ENCODE results near the gene MRPS30.
"Not testable (repeated sequence)": the region's sequence is repeated elsewhere in the genome, so short reads cannot be mapped to it uniquely, and the experiment has no call there.

MRPS30 gene

DNA sequence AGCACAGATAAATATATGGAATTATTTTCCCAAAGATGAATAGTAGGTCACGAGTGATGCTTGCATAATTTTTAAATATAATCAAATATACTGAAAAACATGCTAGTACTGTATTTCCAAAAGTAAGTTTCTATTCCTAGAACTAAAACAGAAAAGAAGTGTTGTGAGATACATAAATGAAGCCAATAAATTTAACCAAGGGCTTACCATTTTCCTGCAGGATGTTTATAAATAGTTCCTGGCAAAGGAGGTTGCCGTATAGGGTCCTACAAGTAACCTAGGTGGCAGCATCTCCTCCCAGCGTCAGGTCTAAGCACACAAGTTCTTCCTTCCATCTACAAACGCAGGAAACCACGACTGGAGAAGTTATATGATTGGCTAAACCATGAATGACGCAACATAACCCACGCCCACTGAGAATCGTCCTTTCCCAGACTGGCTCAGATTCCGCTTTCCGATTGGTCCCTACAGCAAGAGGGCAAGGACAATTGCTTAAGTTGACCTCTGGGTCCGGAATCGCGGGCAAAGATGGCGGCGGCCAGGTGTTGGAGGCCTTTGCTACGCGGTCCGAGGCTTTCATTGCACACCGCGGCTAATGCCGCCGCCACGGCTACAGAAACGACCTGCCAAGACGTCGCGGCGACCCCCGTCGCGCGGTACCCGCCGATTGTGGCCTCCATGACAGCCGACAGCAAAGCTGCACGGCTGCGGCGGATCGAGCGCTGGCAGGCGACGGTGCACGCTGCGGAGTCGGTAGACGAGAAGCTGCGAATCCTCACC lies at the start of gene MRPS30:
MRPS30 (plus strand) TSS at position 513 of the 780 bp plus-strand sequence; CDS start at position 529, 16 bp downstream.
- DNase-seq (ENCODE audit: low spot score): peak; percentile 83

DNA sequence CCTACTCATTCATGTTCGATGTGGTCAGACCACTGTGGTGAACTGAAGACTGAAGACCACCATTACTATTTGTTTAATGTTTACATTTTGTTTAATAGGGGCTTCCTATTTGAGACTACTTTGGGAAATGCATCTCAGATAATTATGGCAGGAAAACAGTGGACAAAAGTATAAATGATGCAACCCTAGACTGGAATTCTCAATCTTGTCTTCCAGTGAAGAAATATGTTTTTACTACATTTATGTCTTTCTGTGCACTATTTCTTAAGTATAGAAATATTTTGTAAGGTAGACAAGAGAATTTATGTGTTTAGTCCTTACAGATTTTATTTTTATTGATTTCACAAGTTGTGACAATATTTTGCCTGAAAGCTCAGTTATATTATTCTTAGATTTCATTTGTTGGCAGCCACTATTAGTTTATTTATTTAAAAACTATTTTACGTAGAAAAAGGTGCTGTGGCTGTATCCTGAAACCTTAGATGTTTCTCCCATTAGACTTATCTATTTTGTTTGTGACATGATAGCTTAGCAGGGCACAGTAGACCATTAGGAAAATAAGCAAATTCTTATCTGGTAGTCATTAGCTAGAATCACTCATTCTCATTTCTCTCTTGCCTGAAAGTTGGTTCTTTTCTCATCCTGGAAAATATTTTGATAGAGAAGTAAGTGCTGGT lies 39.4 kb upstream of the MRPS30 start:
- no peak for DNase-seq (ENCODE audit: low spot score)

DNA sequence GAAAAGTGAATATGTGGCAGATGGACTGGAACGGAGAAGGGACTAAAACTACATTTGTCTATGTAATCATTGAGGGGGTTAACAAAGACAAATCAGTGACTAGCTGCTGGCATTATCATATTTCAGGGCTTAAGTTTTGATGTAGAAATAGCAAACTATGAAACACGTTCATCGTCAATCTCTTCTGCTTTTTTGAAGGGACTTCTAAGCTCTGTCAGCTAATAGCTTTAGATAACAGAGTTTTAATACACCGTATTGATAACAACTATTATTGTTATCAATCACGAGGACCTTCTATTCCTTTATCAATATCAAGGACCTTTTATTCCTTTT lies 38.9 kb upstream of the MRPS30 start:
- no peak for DNase-seq (ENCODE audit: low spot score)

DNA sequence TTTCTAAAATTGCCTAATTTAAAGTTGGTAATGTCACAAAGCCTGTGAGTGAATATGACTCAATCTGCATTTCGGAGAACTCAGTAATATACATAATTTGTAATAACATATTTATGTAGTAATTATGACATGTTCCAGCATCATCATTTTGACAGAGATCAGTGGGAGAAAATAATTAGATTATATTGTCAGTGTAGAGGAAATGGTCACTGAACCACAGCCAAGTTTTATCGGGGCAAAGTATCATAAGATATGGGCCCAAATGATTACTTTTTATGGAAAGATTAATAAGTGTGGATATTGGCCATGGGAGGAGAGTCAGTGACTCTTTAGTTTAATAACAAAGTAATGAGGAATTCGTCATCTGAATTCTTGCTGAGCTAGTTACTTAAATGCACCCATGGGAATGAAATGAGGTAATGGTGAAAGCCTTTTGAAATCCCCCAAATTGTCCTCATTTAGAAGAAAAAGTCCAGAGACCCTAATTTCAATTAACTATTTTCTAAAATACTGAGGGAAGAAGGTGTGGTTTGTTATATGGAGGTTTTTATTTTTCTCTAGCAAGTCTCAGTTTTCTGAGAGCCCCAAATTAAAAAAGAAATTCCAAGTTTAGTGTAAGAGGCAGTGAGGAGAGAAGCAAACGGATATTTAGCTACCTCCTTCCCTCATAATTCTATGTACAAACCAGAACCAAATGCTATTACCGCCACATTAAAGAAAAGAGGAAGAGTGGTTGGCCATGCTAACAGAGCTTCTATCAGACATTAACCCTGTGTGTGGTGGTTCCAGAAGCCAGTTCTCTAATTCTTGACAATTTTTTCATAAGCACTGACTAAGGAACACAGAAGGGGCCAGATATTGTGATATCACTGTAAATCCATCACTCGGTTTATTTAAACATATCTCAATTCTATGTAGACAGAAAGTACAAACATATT lies 37.7 kb upstream of the MRPS30 start:
- no peak for DNase-seq (ENCODE audit: low spot score)

DNA sequence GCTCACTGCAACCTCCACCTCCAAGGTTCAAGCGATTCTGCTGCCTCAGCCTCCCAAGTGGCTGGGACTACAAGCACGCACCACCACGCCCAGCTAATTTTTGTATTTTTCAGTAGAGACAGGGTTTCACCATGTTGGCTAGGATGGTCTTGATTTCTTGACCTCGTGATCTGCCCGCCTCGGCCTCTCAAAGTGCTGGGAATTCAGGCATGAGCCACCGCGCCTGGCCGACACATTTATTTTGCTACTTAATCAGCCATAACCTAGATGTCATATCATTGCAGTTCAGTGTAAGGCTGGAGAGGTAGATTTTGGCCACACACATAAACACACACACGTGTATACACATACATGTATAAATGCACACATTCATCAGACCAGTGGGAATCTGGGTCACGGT lies 36.4 kb upstream of the MRPS30 start:
- not testable (repeated sequence) for DNase-seq (ENCODE audit: low spot score)

- peak; percentile 9 for DNase-seq (ENCODE audit: low spot score)
These were observed 34.4 kb upstream of the MRPS30 start for GRCh38 chr5:44774279-44774880.

DNA sequence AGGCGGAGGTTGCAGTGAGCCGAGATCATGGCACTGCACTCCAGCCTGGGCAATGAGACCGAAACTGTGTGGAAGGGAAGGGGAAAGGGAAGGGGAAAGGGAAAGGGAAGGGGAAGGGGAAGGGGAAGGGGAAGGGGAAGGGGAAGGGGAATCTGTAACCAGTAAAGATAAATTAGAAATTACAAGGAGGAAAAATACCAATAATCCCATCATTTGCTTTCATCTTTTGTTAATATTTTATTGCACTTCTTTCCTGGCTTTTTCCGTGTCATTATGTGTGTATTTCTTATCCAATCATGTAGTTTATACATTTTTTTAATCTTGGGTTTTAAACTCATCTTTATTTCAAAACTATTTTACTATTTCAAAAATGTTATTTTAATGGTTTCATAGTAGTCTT lies 29.6 kb upstream of the MRPS30 start:
- no peak for DNase-seq (ENCODE audit: low spot score)

DNA sequence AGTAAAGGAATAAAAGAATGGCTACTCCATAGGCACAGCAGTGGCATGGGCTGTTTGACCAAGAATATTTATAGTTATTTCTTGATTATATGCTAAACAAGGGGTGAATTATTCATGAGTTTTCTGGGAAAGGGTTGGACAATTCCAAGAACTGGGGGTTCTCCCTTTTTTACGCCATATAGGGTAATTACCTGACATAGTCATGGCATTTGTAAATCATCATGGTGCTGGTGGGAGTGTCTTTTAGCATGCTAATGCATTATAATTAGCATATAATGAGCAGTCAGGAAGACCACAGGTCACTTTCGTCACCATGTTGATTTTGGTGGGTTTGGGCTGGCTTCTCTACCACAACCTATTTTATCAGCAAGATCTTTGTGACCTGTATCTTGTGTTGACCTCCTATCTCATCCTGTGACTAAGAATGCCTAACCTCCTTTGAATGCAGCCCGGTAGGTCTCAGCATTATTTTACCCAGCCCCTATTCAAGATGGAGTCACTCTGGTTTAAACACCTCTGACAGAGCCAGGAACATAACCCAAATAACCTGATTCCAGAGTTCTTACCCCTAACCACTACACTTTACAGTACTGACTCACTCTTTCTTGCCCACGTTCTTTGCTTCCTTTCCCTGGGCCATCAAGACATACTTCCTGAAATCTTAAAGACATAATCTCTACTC lies 25.0 kb upstream of the MRPS30 start:
- DNase-seq (ENCODE audit: low spot score): no peak

GRCh38 chr5:44787731-44788130 lies 21.0 kb upstream of the MRPS30 start:
- DNase-seq (ENCODE audit: low spot score): no peak

DNA sequence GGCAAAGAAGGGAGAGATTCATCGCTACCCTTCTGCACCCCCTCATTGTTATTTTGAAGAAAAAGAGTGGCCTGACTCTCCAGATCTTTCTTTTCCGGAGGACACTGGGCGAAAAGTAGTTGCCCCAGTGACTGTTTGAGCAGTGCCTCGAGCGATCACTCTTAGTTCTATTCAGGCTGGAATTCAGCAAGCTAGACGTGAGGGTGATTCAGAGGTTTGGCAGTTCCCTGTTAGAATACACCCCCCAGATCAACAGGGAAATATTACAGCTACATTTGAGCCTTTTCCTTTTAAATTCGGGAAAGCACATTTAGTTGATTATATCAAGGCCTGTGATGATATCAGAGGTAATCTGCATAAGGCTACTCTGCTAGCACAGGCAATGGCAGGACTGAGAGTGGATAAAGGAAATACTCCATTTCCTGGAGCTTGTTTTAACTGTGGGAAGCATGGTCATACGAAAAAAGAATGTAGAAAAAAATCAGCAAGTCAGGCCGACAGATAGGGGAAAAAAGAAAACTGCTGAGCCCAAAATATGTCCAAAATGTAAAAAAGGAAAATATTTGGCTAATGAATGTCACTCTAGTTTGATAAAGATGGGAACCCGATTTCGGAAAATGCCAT lies 19.3 kb upstream of the MRPS30 start:
- not testable (repeated sequence) for DNase-seq (ENCODE audit: low spot score)

DNA sequence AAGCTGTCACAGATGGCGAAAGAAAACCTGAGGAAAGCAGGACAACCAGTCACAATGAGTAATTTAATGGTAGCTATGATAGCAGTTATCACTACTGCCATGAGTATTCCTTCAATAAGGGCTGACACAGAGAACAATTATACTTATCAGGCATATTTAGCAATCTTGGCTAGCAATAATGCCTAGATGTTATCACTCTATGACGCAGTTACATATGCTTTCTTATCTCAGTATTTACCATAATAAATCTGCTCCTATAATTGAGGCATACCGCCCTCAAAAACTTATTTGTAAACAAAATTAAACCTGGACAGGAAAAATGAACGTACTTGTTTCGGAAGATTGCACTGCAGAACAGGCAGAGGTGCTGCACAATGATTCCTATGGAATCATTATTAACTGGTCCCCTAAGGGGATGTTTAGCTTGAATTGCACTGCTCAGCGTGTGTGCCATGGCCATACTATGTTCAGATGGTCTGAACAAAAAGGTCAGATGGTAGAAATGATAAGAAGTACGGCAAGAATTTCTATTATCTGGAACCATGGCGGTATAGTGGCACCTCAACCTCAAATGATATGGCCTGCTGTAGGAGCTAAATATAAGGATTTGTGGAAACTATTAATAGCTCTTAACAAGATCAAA lies 16.6 kb upstream of the MRPS30 start:
- not testable (repeated sequence) for DNase-seq (ENCODE audit: low spot score)

DNA sequence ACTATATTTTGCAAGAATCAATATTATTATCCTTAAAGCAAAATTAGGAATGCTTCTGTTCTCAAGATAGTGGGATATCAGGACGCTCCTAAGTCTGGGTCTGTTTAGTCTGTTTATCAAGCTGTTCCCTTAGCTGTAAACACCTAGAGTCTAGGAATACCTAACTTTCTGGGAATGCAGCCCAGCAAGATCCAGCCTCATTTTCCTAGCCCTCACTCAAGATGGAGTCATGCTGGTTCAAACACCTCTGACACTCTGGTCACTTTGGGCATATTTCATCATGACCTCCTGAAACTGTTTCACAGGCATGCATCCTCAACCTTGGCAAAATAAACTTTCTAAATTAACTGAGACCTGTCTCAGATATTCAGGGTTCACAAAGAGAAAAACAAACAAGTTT lies 14.4 kb upstream of the MRPS30 start:
- no peak for DNase-seq (ENCODE audit: low spot score)

DNA sequence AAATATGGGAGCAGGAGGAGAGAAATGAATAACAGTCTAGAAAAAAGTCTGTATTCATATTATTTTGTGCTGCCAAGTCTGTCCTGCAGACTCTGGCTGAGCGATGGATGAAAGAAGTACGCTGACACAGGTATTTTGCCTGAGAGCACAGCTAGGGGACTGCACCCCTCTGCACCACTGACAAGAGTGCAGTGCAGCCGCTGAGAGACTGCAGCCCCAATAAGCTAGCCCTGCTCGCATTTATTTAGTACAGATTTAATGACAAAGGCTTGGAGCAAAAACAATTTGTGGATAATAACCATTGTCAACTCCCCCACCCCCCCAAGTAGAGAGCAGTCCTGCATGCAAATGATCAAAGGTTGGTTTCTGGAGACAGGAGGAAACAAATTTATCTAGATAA lies 13.3 kb upstream of the MRPS30 start:
- DNase-seq (ENCODE audit: low spot score): no peak

DNA sequence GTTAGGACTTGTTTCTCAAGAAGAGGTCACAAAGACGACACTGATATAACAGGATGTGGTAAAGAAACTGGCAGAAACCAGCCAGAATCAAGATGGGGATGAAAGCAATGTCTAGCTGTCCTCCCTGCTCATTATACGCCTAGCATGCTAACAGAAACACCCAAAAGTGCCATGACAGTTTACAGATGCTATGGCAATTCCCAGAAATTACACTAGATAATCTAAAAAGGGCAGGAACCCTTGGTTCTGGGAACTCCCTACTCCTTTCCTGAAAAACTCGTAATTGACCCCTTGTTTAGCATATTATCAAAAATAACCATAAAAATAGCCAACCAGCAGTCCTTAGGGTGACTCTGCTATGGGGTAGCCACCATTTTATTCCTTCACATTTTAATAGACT lies 10.9 kb upstream of the MRPS30 start:
- DNase-seq (ENCODE audit: low spot score): no peak

DNA sequence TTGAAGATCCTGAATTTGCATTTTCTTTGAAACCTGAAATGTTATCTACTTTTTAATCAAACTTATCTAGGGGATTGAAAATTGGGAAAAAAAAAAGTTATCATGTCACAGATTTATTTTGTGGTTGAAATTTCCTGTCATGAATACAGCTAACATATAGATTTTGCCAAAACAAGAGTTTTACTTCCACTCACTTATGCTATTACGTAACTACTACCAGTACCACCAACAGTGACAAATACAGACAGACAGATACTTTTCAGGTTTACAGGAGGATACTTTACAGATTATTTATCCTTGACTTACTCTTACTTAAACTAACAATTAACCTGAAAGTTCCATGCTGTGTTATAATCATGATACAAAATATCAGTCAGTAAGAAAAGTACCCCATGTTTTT lies 6.8 kb upstream of the MRPS30 start:
- DNase-seq (ENCODE audit: low spot score): no peak

- no peak for DNase-seq (ENCODE audit: low spot score)
These were observed 2.1 kb upstream of the MRPS30 start for GRCh38 chr5:44806608-44807007.

- DNase-seq (ENCODE audit: low spot score): no peak
These were observed 1.5 kb upstream of the MRPS30 start for GRCh38 chr5:44807269-44807668.

- peak; percentile 38 for DNase-seq (ENCODE audit: low spot score)
These were observed 638 bp downstream of the MRPS30 start for GRCh38 chr5:44809215-44809955.

- DNase-seq (ENCODE audit: low spot score): no peak
These were observed 1.2 kb downstream of the MRPS30 start for GRCh38 chr5:44809956-44810420.

- no peak for DNase-seq (ENCODE audit: low spot score)
These were observed 6.0 kb downstream of the MRPS30 start for GRCh38 chr5:44814761-44815160.

Data from HuH-7.5 (cell line).